ENCODE data around the gene ISL1. TPM values are rescaled to one million over a fixed set of nuclear protein-coding genes. Genes with fewer than 3 reads are reported as not detected.

ISL1 gene
- total RNA-seq, 1 experiment from 2014 or later: 11.8 TPM

- no TSS peak for BruUV-seq (replicated peaks)
- intact Hi-C loops (cut with micrococcal nuclease; ENCODE audit: unreplicated experiment): no loop called here
These were observed 49.9 kb downstream of the ISL1 start for GRCh38 chr5:51433052-51433710.

GRCh38 chr5:51439232-51439631 lies 56.0 kb downstream of the ISL1 start:
- intact Hi-C loops (cut with micrococcal nuclease; ENCODE audit: unreplicated experiment): no loop called here
- POLR2A ChIA-PET (ENCODE audit: low non-redundant PET): no interaction called here
- H3K4me3 ChIP-seq (ENCODE audit: low read depth, low read length, poor library complexity, severe bottlenecking): no peak overlapping the region

More at GRCh38 chr5:51433052-51433710, 49.9 kb downstream of the ISL1 start:
- DNase-seq (ENCODE audit: low spot score): peak; percentile 15
- Histone ChIP-seq H3K36me3 (ENCODE audit: insufficient read depth, low read length, poor library complexity, severe bottlenecking) (no peaks in the 10 kb centered on the region), H3K27me3 (replicated peaks; ENCODE audit: insufficient read depth, low read depth, low read length, poor library complexity) (no peaks in the 10 kb centered on the region), H3K4me1 (ENCODE audit: insufficient read depth, low read length, poor library complexity, severe bottlenecking) (no peaks in the 10 kb centered on the region), H3K9me3 (ENCODE audit: low read depth, low read length, poor library complexity, severe bottlenecking) (no peaks in the 10 kb centered on the region), H3K4me3 (ENCODE audit: low read depth, low read length, poor library complexity, severe bottlenecking) (no peak overlapping the region), H3K27ac (ENCODE audit: low read depth, low read length, poor library complexity, severe bottlenecking) (no peak overlapping the region)
- POLR2A ChIA-PET (ENCODE audit: low non-redundant PET): no interaction called here
- CTCF ChIA-PET: no interaction called here
- no peak for TF ChIP-seq CTCF (conservative IDR thresholded peaks at IDR 0.05; ENCODE audit: low read depth, low read length)
- no peak for TF ChIP-seq EZH2 (IDR thresholded peaks at IDR 0.05; ENCODE audit: borderline replicate concordance, low read depth, low read length, poor library complexity, severe bottlenecking)

More at GRCh38 chr5:51439232-51439631, 56.0 kb downstream of the ISL1 start:
- no peaks in the 10 kb centered on the region for H3K9me3 ChIP-seq (ENCODE audit: low read depth, low read length, poor library complexity, severe bottlenecking)
- DNase-seq (ENCODE audit: low spot score): no peak
- no peaks in the 10 kb centered on the region for H3K36me3 ChIP-seq (ENCODE audit: insufficient read depth, low read length, poor library complexity, severe bottlenecking)
- H3K27me3 ChIP-seq (replicated peaks; ENCODE audit: insufficient read depth, low read depth, low read length, poor library complexity): no peaks in the 10 kb centered on the region
- no TSS peak for BruUV-seq (replicated peaks)
- H3K27ac ChIP-seq (ENCODE audit: low read depth, low read length, poor library complexity, severe bottlenecking): no peak overlapping the region
- no peaks in the 10 kb centered on the region for H3K4me1 ChIP-seq (ENCODE audit: insufficient read depth, low read length, poor library complexity, severe bottlenecking)
- no peak for TF ChIP-seq CTCF (conservative IDR thresholded peaks at IDR 0.05; ENCODE audit: low read depth, low read length)
- no peak for TF ChIP-seq EZH2 (IDR thresholded peaks at IDR 0.05; ENCODE audit: borderline replicate concordance, low read depth, low read length, poor library complexity, severe bottlenecking)
- CTCF ChIA-PET: no interaction called here
